GM21390 (cell line): Measurements from ENCODE around the gene CYP3A5.
A peak's percentile ranks its signal among the peaks of the same experiment; 100 is the strongest.

Source experiments
- ATAC-seq: cut with Tn5 transposase; IDR thresholded peaks from one replicate; pipeline ENCODE4 v1.9.1; 2021; ENCODE audit not compliant: unreplicated experiment

Gene CYP3A5

GRCh38 chr7:99616359-99617191 lies 63.2 kb downstream of the CYP3A5 start, which contains the start of gene ZSCAN25:
ZSCAN25 (plus strand) TSS chr7:99616946; CDS start chr7:99619607, 2,661 bp downstream.
- peak; percentile 96 for ATAC-seq

- ATAC-seq, result no peak
These were observed 63.8 kb downstream of the CYP3A5 start for GRCh38 chr7:99615989-99616358.

GRCh38 chr7:99614495-99614894 lies 65.3 kb downstream of the CYP3A5 start:
- no peak for ATAC-seq

- ATAC-seq, result no peak
These were observed 72.2 kb downstream of the CYP3A5 start for GRCh38 chr7:99607548-99607947.

- no peak for ATAC-seq
These were observed 73.3 kb downstream of the CYP3A5 start for GRCh38 chr7:99606531-99606930.

GRCh38 chr7:99605527-99605926 lies 74.3 kb downstream of the CYP3A5 start:
- ATAC-seq, result no peak

GRCh38 chr7:99601656-99602310 lies 78.0 kb downstream of the CYP3A5 start:
- no peak for ATAC-seq

- no peak for ATAC-seq
These were observed 80.0 kb downstream of the CYP3A5 start for GRCh38 chr7:99599836-99600235.
